GM18508 (cell line): Measurements from ENCODE around the gene PACS1.
"Not testable (repeated sequence)": the region's sequence is repeated elsewhere in the genome, so short reads cannot be mapped to it uniquely, and the experiment has no call there.

ENCODE experiments used
- ATAC-seq: cut with Tn5 transposase; IDR thresholded peaks from one replicate; pipeline ENCODE4 v1.9.1; 2021; ENCODE audit warnings: moderate number of reproducible peaks; ENCODE audit not compliant: insufficient read depth, unreplicated experiment

PACS1 gene

GRCh38 chr11:66265531-66266377, 195.7 kb downstream of the PACS1 start:
- ATAC-seq: no peak

- ATAC-seq: no peak
Observed at GRCh38 chr11:66266378-66267038, 196.4 kb downstream of the PACS1 start.

GRCh38 chr11:66267039-66267378, 196.9 kb downstream of the PACS1 start:
- ATAC-seq: no peak

GRCh38 chr11:66267379-66268243, 197.5 kb downstream of the PACS1 start:
- ATAC-seq: no peak

- ATAC-seq: peak; percentile 75
Observed at GRCh38 chr11:66268244-66268951, 198.3 kb downstream of the PACS1 start, which contains the start of gene RAB1B. Gene RAB1B, plus strand, starts transcription at chr11:66268639. Its CDS starts 41 bp downstream, at chr11:66268680.

GRCh38 chr11:66268952-66269905, 199.2 kb downstream of the PACS1 start:
- ATAC-seq: no peak

- no peak for ATAC-seq
Observed at GRCh38 chr11:66271816-66272215, 201.7 kb downstream of the PACS1 start.

- ATAC-seq: no peak
Observed at GRCh38 chr11:66272596-66272995, 202.5 kb downstream of the PACS1 start.

GRCh38 chr11:66274219-66274618, 204.1 kb downstream of the PACS1 start:
- no peak for ATAC-seq

- no peak for ATAC-seq
Observed at GRCh38 chr11:66275396-66275795, 205.3 kb downstream of the PACS1 start.

GRCh38 chr11:66275984-66276612, 206.0 kb downstream of the PACS1 start:
- ATAC-seq: no peak

GRCh38 chr11:66276619-66277018, 206.5 kb downstream of the PACS1 start:
- not testable (repeated sequence) for ATAC-seq

- ATAC-seq: not testable (repeated sequence)
Observed at GRCh38 chr11:66277064-66277463, 207.0 kb downstream of the PACS1 start.

GRCh38 chr11:66277471-66278362, 207.6 kb downstream of the PACS1 start, which contains the start of gene CNIH2:
Gene CNIH2, plus strand, starts transcription at chr11:66278175. Its CDS starts 282 bp downstream, at chr11:66278457.
- no peak for ATAC-seq

GRCh38 chr11:66278363-66279091, 208.5 kb downstream of the PACS1 start:
- no peak for ATAC-seq

GRCh38 chr11:66279092-66279734, 209.1 kb downstream of the PACS1 start:
- ATAC-seq: no peak
